DND-41 (cell line): ENCODE measurements around the gene BPIFA2.

Experiments used
- CTCF ChIP-seq: IDR thresholded peaks from 2 replicates; pipeline ENCODE4 v1.5.1; 2012; ENCODE audit warnings: borderline replicate concordance, low read length, moderate library complexity, mild to moderate bottlenecking; ENCODE audit not compliant: poor library complexity, severe bottlenecking; ENCODE audit errors: extremely low read depth
- EZH2 ChIP-seq: IDR thresholded peaks from 3 replicates; pipeline ENCODE4 v1.6.1; 2012; ENCODE audit warnings: borderline replicate concordance, low read depth, mild to moderate bottlenecking, moderate library complexity, low read length, inconsistent platforms; ENCODE audit not compliant: severe bottlenecking

GRCh38 chr20:33203444-33203843, 35.5 kb downstream of the BPIFA2 start:
- TF ChIP-seq CTCF (no peak), EZH2 (no peak)
